ENCODE measurements around the gene BAX.

DNA sequence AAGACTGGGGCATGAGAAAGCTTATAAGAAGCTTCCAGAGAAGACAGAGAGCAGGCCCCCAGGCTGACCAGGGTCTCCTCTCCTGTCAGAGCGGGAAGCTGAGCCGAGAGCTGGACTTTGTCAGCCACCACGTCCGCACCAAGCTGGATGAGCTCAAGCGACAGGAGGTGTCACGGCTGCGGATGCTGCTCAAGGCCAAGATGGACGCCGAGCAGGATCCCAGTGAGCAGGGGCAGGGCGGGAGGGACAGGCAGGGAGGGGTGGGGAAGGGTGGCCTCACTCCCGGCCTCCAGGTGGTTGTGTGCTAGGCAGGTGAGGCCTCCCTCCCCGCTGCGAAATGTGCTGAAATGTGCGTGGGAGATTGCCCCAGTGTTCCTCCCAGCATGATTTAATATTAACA, 49.0 kb upstream of the BAX start:
- no peak for TF ChIP-seq ZNF274 (IDR thresholded peaks at IDR 0.05; ENCODE audit: low read depth, low read length)
- TF ChIP-seq SUZ12 (IDR thresholded peaks at IDR 0.05; ENCODE audit: extremely low read depth, insufficient read depth, insufficient read length) = no peak
